WERI-Rb-1 (cell line): ENCODE measurements around the gene LRP6.

Experiments
- DNase-seq: peaks from one replicate; pipeline ENCODE4 v3.0.0-alpha.2; 2020
- H3K27ac ChIP-seq: fragments of 250-450 bp; sonication (Bioruptor Pico); 2 replicates; pipeline ENCODE4 v1.5.1; 2020; ENCODE audit warnings: mild to moderate bottlenecking, moderate library complexity
- H3K27me3 ChIP-seq: fragments of 250-450 bp; sonication (Bioruptor Pico); 2 replicates; pipeline ENCODE4 v1.5.1; 2021; ENCODE audit warnings: mild to moderate bottlenecking, low read depth, moderate library complexity; ENCODE audit not compliant: insufficient read depth, severe bottlenecking
- H3K36me3 ChIP-seq: fragments of 250-450 bp; sonication (Bioruptor Pico); 2 replicates; pipeline ENCODE4 v1.5.1; 2020; ENCODE audit warnings: mild to moderate bottlenecking, moderate library complexity
- H3K4me3 ChIP-seq: 2 replicates; pipeline ENCODE4 v1.5.1; 2011; ENCODE audit warnings: low read depth, mild to moderate bottlenecking, control low read depth, low read length
- H3K9me3 ChIP-seq: fragments of 250-450 bp; sonication (Bioruptor Pico); 2 replicates; pipeline ENCODE4 v1.5.1; 2021; ENCODE audit warnings: mild to moderate bottlenecking, moderate library complexity; ENCODE audit not compliant: severe bottlenecking
- TF ChIP-seq, protein P1 (sequence below): IDR thresholded peaks from 2 replicates; pipeline ENCODE4 v1.5.1; 2011; ENCODE audit warnings: low read depth, mild to moderate bottlenecking, control low read depth, inconsistent platforms, low read length

LRP6 gene

DNA sequence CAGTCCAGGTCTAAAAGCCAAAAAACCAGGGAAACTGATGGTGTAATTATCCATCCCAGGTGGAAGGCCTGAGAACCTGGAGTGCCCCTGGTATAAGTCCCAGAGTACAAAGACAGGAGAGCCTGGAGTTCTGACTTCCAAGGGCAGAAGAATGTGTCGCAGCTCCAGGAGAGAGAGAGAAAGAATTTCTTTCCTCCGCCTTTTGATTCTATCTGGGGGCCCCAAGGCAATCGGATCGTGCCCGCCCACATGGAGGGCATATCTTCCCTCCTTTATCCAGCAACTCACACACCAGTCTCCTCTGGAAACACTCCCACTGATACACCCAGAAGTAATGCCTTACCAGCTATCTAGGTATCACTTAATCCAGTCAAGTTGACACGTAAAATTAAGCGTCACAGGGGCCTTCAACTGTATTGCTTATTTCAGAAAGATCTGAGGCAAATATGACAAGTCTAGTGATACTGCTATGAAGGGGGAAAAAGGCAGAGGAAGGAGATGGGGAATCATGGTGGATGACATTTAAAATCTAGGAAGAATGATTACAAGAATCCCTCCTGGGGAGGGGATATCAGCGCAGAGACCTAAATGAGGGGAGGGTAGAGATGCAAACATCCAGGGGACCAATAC lies 30.5 kb upstream of the LRP6 start:
- TF ChIP-seq, protein P1, sequence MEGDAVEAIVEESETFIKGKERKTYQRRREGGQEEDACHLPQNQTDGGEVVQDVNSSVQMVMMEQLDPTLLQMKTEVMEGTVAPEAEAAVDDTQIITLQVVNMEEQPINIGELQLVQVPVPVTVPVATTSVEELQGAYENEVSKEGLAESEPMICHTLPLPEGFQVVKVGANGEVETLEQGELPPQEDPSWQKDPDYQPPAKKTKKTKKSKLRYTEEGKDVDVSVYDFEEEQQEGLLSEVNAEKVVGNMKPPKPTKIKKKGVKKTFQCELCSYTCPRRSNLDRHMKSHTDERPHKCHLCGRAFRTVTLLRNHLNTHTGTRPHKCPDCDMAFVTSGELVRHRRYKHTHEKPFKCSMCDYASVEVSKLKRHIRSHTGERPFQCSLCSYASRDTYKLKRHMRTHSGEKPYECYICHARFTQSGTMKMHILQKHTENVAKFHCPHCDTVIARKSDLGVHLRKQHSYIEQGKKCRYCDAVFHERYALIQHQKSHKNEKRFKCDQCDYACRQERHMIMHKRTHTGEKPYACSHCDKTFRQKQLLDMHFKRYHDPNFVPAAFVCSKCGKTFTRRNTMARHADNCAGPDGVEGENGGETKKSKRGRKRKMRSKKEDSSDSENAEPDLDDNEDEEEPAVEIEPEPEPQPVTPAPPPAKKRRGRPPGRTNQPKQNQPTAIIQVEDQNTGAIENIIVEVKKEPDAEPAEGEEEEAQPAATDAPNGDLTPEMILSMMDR: no peak

DNA sequence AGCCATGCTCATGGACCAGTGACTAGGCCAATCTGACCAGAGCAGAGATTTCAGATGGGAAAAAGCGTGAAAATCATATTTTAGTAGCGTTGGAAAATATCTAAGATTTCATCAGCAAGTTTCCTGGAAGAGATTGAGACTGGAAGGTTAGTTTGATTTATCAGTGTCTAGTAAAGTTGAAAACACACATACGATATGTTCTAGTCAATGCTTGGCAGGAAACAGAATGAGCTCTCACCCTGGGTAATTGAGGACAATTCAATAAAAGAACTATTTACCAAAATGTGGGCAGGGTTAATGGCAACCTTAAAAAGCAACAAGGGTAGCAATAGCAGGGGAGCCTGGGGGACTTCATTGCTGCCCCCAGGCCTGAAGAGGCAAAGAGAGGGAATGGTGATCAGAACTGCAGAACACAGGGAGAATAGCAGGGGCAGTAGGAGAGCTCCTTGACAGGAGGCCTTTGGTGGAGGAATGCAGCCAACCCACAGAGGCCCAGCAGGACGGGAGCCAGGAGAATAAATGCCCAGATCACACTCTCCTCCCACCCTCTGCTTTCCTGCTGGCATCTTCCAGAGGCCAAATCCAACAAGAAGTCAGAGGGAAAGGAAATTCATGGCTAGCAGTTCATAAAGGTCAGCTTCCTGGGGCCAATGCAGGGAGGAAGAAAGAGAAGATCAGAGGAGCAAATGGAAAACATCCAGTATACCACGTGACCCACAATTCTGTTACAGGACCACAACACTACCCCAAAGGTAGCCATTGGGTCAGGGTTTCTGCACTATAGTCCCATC lies 27.6 kb upstream of the LRP6 start:
- Histone ChIP-seq H3K27me3 (no peaks in the 10 kb centered on the region), H3K4me3 (no peak overlapping the region), H3K36me3 (no peaks in the 10 kb centered on the region), H3K27ac (no peak overlapping the region), H3K9me3 (no peaks in the 10 kb centered on the region)
- TF ChIP-seq, protein P1: no peak
- DNase-seq: no peak

More for the DNA sequence above, 30.5 kb upstream of the LRP6 start:
- Histone ChIP-seq H3K27me3 (no peaks in the 10 kb centered on the region), H3K4me3 (no peak overlapping the region), H3K9me3 (no peaks in the 10 kb centered on the region), H3K27ac (no peak overlapping the region), H3K36me3 (no peaks in the 10 kb centered on the region)
- no peak for DNase-seq

DNA sequence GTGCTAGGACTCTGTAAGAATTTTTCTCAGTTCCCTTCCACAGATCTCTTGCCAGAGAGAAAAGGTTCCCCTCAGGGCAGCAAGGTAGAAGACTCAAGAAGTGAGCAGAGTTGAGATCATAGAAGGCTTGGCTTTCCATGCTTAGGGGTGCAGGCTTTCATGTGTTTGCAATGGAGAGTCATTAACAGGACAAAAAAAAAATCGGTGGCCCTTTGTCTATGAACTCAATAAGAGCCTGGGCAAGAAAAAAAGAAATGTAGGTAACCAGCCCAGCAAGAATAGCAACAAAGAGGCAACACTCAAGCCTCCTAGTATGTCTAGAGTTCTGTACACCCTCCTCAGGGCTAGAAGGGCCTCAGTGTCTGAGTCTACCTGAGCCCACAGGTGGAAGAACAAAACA lies 23.4 kb upstream of the LRP6 start:
- Histone ChIP-seq H3K4me3 (no peak overlapping the region), H3K27ac (no peak overlapping the region), H3K27me3 (no peaks in the 10 kb centered on the region), H3K9me3 (no peaks in the 10 kb centered on the region), H3K36me3 (no peaks in the 10 kb centered on the region)
- DNase-seq: no peak
- TF ChIP-seq, protein P1: no peak

DNA sequence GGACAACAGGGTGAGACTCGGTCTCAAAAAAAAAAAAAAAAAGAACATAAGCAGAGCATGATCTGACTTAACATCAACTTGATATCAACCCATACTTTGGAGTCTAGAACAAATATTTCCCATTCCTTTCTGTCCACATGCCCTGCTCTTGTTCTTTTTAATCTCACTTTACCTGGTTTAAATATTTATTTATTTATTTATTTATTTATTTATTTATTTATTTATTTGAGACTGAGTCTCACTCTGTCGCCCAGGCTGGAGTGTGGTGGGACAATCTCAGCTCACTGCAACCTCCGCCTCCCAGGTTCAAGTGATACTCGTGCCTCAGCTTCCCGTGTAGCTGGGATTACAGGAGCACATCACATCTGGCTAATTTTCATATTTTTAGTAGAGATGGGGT lies 19.6 kb upstream of the LRP6 start:
- H3K9me3 ChIP-seq: no peaks in the 10 kb centered on the region
- no peaks in the 10 kb centered on the region for H3K27me3 ChIP-seq
- H3K27ac ChIP-seq: no peak overlapping the region
- TF ChIP-seq, protein P1: no peak
- no peaks in the 10 kb centered on the region for H3K36me3 ChIP-seq
- H3K4me3 ChIP-seq: no peak overlapping the region
- DNase-seq: no peak

DNA sequence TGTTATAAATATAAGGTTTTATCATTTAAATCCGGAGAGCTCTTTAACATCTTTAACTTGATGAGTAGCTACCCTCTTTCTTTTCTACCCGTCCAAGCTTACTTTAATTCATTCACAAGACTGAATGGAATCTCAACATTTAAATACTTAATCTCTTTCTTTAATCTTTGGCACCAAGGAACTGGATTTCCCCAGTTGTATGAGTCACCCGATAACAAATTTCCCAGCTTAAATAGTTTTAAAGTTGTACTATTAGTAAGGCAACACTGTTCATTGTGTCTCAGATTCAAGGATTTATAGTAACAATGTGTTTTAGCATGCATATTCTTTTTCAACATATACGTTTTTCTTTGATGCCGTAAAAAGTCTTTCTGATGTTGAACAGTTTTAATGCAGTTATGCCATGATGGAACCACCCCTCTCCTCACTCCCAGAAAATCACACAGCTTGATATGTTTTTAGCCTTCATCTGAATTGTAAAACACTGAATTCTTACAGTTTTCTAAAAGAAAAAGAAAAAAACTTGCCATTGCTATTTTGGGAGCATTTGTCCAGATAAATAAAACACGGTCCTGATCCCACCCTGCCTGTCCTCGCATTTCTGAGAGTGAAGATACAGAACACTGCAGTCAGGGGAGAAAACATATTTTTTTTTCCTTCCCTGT lies 16.0 kb upstream of the LRP6 start:
- Histone ChIP-seq H3K27me3 (no peaks in the 10 kb centered on the region), H3K4me3 (no peak overlapping the region), H3K36me3 (no peaks in the 10 kb centered on the region), H3K9me3 (no peaks in the 10 kb centered on the region), H3K27ac (no peak overlapping the region)
- DNase-seq: no peak
- TF ChIP-seq, protein P1: no peak
